CD4-positive, alpha-beta T cell treated with Interleukin-6 for 4 hours (primary cell): Measurements from ENCODE around the gene LAMA3.

Experiments
- DNase-seq: peaks from one replicate; pipeline ENCODE4 v3.0.0-alpha.2; 2020; ENCODE audit warnings: mixed read lengths

Gene LAMA3

GRCh38 chr18:23671564-23671963 lies 17.7 kb upstream of the LAMA3 start:
- no peak for DNase-seq

- no peak for DNase-seq
Measured at GRCh38 chr18:23673725-23674124, 15.5 kb upstream of the LAMA3 start.

DNA sequence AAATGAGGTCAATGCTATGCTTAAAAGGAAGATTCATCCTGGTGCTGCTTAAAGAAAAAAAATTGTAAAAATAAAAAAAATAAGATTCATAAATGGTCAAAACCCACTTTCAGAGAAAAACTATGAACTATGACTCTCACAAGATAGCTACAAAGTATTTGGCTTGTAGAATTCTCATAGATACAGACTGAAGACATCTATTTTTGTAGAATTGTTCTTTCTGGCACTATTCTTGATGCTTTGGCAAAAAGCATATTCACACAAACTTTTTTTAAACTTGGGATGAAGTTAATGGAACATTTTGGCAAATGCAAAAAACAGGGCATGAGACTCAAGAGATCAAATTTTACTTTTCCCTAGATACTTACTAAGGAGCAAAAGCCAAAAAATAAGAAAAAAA lies 14.0 kb upstream of the LAMA3 start:
- no peak for DNase-seq

DNA sequence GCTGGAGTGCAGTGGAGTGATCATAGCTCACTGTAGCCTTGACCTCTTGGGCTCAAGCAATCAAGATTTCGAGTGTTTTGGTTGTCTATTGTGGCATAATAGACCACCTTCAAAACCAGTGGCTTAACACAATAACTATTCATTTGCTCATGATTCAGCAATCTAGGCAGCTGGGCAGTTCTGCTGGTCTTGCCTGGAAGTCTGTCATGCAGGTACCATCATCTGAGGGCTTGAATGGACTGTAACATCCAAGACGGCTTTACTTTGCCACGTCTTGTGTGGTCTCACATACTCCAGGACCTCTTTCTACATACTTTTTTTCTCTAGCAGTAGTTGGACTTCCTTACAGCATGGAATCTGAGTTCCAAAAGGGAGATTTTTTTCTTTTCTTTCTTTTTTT lies 13.4 kb upstream of the LAMA3 start:
- DNase-seq = no peak

- DNase-seq = no peak
Measured at GRCh38 chr18:23682045-23682444, 7.2 kb upstream of the LAMA3 start.

DNA sequence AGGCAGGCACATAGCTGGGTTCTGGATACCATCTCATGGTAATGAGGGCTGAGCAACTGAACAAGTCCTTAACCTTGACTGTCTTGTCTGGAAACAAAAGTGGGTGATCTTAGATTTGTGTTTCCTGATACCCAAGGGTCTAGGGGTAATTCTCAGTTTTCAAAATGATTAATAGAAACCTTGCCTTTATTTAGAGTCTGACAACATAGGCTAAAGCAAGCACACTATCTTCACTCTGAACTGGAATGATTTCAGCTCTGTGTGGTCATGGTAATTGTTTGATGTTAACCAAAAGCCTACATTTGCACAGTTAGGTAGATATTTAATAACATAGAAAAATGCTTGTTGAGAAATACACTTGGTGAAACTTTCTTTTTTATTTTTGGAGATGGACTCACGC lies 6.8 kb upstream of the LAMA3 start:
- DNase-seq = no peak

DNA sequence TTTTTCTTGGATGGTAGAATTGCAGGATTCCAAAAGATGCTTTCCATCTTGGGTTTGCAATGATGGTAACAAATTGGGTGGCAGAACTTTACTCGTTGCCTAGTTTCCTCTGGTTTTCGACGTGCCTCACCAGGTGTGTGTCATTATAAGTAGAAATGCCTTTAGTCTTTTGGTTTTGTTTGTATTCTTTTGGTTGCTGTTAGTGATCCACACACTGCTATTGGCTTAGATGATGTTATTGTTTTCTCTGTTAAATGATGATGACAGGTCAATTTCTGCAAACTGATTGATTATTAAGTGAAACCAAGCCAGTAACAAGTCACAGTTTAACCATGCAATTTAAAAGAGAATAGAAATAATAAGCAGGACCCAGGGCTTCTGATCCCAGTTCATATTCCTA lies 6.1 kb upstream of the LAMA3 start:
- no peak for DNase-seq

- DNase-seq = no peak
Measured at GRCh38 chr18:23683671-23684070, 5.6 kb upstream of the LAMA3 start.

GRCh38 chr18:23684515-23685197 lies 4.6 kb upstream of the LAMA3 start:
- DNase-seq = no peak

DNA sequence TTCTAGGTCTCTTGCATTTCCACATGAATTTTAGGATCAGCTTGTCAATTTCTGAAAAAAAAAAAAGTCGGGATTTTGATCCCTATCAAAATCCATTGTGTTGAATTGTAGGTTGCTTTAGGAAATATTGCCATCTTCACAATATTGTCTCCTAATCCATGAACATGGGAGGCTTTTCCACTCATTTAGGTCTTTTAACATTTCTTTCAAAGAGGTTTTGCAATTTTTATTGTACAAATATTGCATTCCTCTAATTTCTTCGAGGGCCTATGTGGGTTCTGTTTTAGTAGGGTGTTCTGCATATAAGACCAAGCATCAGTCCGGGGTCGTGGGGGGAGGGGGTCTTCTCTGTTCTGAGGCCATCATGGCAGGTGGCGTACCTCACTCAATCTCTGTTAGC lies 725 bp upstream of the LAMA3 start:
- DNase-seq = no peak

DNA sequence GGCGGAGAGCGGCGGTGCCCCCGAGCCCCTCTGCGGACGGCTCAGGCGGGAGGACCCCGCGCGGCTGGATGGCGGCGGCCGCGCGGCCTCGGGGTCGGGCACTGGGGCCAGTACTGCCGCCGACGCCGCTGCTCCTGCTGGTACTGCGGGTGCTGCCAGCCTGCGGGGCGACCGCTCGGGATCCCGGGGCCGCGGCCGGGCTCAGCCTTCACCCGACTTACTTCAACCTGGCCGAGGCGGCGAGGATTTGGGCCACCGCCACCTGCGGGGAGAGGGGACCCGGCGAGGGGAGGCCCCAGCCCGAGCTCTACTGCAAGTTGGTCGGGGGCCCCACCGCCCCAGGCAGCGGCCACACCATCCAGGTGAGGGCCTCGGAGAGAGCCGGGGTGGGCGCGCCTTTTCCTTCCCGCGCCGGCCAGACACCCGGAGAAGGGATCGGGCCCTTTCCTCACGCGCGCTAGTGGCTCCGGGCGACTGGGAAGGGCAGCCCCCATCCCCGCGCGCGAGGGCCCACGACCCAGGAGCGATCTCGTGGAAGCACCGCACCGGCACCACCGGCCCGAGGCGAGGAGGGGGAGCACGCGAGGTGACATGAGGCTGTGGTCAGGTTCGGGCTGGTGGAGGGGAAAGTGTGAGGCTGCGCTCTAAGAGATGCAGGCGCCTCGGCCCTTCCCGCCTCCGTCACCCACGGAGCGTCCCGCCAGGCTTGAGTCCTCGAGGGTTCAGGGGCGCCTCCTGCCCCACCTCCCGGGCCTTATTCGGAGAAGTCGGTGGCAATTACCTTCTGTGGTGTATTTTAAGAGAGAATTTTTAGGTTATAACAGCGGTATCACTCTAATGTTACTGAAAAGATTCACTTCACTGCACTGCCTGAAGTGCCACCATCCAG lies 607 bp downstream of the LAMA3 start:
- DNase-seq = peak; percentile 11

GRCh38 chr18:23690505-23691068 lies 1.3 kb downstream of the LAMA3 start:
- no peak for DNase-seq

DNA sequence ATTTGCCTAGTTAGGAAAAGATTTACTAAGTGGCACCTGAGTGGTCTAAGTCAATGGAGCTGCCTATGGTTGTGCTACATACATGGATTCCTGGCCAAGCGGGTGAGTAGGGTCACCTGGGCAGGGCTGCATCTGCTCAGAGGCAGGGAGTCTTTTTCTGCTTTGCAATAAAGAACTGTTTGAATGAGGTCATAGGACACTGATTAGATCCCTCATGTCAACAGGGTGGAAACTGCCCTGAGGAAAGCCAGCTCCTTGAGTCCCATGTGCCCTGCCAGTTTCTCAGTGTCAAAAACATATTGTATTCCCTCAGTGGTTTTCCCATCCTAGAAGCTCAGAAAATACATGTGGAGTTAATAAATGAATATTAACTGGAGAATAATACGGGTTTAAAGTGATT lies 4.6 kb downstream of the LAMA3 start:
- DNase-seq = no peak

GRCh38 chr18:23694637-23695430 lies 5.6 kb downstream of the LAMA3 start:
- no peak for DNase-seq

DNA sequence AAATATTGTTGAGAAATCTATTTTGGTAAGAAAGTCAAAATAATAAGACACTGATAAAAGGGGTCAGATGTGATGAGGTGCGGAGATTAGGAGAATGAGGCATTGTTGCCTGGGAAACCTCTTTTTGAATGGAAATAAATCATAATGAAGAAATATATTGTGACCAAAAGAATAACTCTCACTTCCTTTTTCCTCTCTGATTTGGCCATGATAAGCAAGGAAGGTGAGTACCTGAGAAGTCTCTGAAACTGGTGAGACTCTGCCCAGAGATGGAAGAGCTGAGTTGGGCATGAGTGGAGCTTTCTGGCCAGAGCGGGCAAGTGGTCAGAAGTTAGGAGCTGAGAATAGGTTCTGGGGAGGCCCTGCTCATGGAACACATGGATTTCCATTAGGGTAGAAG lies 11.8 kb downstream of the LAMA3 start:
- DNase-seq = no peak

DNA sequence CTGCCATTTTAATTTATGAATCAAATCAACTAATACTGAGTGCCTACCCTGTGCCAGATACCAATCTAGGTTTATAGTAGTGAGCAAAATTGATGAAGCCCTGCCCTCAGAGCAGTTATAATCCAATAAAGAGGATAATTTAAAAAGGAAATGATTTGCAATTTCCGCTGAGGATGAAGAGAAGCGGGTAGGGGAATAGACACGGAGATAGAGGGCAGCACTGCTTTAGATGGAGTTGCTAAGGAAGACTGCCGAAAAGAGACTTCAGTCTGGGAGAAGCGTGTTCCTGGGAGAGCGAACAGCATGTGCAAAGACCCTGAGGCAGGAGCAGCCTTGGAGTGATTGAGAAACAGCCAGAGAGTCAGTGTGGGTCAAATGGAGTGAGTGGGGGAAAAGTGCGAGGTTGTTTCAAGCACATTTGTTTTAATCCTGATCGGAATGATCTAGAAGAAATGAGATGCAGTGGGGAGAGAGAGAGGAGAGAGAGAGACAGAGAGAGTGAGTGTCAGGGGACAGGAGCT lies 12.4 kb downstream of the LAMA3 start:
- no peak for DNase-seq

- no peak for DNase-seq
Measured at GRCh38 chr18:23702606-23703005, 13.4 kb downstream of the LAMA3 start.

DNA sequence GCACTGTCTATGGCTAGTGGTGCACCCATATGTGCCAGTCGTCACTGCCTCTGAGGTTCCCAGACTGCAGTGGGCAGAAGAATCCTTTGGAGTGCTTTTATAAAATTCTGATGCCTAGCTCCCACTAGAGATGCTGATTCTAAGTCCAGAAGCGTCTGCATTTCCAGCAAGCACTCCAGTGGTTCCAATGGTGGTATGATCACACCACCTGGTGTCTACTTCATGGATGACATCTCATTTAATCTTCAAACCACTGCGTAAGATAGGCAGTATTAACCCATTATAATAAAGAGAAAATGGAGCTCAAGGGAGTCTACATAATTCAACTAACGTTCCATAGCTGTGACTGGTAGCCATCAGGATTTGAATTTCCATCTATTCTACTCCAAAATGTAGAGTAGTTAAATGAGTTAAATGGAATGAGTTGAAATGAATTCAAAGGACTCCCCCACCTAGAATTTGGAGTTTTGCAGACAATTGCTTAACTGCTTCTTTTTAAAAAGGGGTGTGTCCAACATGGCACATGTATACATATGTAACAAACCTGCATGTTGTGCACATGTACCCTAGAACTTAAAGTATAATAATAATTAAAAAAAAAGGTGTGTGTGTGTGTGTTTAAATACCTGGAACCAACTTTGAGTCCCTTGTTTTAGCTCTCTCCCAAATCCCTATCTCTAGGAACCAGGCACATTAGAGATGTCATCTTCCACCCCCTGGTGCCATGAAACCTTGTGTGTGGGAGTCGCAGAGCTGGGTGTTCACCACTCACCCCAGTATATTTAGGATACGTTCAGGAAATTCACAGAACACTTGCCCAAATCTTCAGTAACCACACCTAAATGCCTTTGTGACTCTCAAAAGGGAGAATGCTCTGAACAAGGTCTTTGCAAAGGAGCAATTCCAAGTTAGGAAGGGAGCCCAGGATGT lies 14.1 kb downstream of the LAMA3 start:
- peak; percentile 35 for DNase-seq

DNA sequence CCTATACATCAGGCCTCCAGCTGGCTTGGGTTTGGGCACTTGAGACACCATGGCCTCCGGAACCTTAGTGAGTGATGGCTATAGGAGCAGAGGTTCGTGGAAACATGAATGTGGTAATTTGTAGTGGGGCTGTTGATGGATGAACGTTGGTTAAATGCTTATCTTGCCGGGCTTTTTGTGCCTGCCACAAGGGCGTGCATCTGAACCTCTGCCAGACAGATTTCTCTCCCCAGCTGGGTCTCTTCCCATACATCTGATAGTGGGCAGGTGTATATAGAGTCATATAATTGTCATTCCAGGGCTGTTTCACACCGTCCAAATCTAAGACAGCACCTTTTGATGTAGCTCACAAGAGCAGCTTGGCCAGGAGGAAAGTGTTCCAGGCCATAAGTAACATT lies 14.7 kb downstream of the LAMA3 start:
- no peak for DNase-seq

DNA sequence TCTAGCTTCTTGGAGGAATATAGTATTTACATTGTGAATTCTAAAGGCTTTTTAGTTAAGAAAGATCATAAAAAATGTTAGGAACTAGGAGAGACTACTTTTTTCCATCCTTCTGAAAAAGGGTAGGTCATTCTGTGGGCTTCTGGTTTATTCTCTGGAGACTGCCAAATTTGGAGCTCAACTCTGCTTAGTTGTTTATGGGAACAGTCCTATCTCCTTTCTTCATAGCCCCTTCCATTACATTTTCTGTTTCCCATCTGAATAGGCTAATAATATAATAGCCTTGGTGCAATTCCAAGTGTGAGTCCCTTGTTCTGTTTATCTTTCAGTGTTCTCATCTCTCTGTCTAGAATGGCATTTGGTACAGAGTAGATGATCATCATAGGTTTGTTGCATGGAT lies 15.6 kb downstream of the LAMA3 start:
- DNase-seq = no peak

GRCh38 chr18:23706971-23707640 lies 17.9 kb downstream of the LAMA3 start:
- DNase-seq = no peak
